Mucosa of stomach (tissue), 1 donor: ENCODE data around the gene KLC1.

Source experiments
- H3K27me3 ChIP-seq: one replicate; pipeline ENCODE4 v1.7.0; 2013; ENCODE audit warnings: mild to moderate bottlenecking, low read length; ENCODE audit not compliant: control insufficient read depth, insufficient read depth
- H3K36me3 ChIP-seq: one replicate; pipeline ENCODE4 v1.7.0; 2013; ENCODE audit warnings: low read length; ENCODE audit not compliant: control insufficient read depth, insufficient read depth
- H3K4me1 ChIP-seq: one replicate; pipeline ENCODE4 v1.7.0; 2013; ENCODE audit warnings: mild to moderate bottlenecking, low read length; ENCODE audit not compliant: control insufficient read depth, insufficient read depth
- H3K4me3 ChIP-seq: one replicate; pipeline ENCODE4 v1.7.0; 2013; ENCODE audit warnings: low read length
- H3K9ac ChIP-seq: one replicate; pipeline ENCODE4 v1.7.0; 2013; ENCODE audit warnings: mild to moderate bottlenecking, low read length, moderate library complexity
- H3K9me3 ChIP-seq: one replicate; pipeline ENCODE4 v1.7.0; 2013; ENCODE audit warnings: mild to moderate bottlenecking, low read length, moderate library complexity; ENCODE audit not compliant: control insufficient read depth
- donor health status: Pancreatic carcinoma.

The KLC1 gene

GRCh38 chr14:103725739-103726395 lies 96.9 kb downstream of the KLC1 start:
- H3K4me3 ChIP-seq: no peak overlapping the region
- H3K36me3 ChIP-seq: peaks cover 11% of the 10 kb centered on the region
- no peaks in the 10 kb centered on the region for H3K27me3 ChIP-seq
- H3K4me1 ChIP-seq: peaks cover 60% of the 10 kb centered on the region
- no peaks in the 10 kb centered on the region for H3K9me3 ChIP-seq
- no peak overlapping the region for H3K9ac ChIP-seq

GRCh38 chr14:103726474-103726873 lies 97.5 kb downstream of the KLC1 start:
- H3K36me3 ChIP-seq: peaks cover 11% of the 10 kb centered on the region
- H3K27me3 ChIP-seq: no peaks in the 10 kb centered on the region
- no peaks in the 10 kb centered on the region for H3K9me3 ChIP-seq
- H3K9ac ChIP-seq: no peak overlapping the region
- peaks cover 60% of the 10 kb centered on the region for H3K4me1 ChIP-seq
- H3K4me3 ChIP-seq: no peak overlapping the region

GRCh38 chr14:103727313-103727980 lies 98.4 kb downstream of the KLC1 start:
- H3K9ac ChIP-seq: no peak overlapping the region
- H3K4me1 ChIP-seq: peaks cover 60% of the 10 kb centered on the region
- no peaks in the 10 kb centered on the region for H3K9me3 ChIP-seq
- H3K27me3 ChIP-seq: no peaks in the 10 kb centered on the region
- peaks cover 11% of the 10 kb centered on the region for H3K36me3 ChIP-seq
- H3K4me3 ChIP-seq: no peak overlapping the region

- peaks cover 11% of the 10 kb centered on the region for H3K36me3 ChIP-seq
Measured at GRCh38 chr14:103728141-103728540, 99.1 kb downstream of the KLC1 start.

GRCh38 chr14:103728721-103729120 lies 99.7 kb downstream of the KLC1 start:
- peaks cover 11% of the 10 kb centered on the region for H3K36me3 ChIP-seq
- H3K4me1 ChIP-seq: peaks cover 49% of the 10 kb centered on the region
- H3K9ac ChIP-seq: no peak overlapping the region
- no peak overlapping the region for H3K4me3 ChIP-seq
- no peaks in the 10 kb centered on the region for H3K27me3 ChIP-seq
- H3K9me3 ChIP-seq: no peaks in the 10 kb centered on the region

More at GRCh38 chr14:103728141-103728540, 99.1 kb downstream of the KLC1 start:
- no peaks in the 10 kb centered on the region for H3K9me3 ChIP-seq
- H3K27me3 ChIP-seq: no peaks in the 10 kb centered on the region
- H3K4me1 ChIP-seq: peaks cover 55% of the 10 kb centered on the region
- H3K4me3 ChIP-seq: no peak overlapping the region
- no peak overlapping the region for H3K9ac ChIP-seq

- no peak overlapping the region for H3K9ac ChIP-seq
- peaks cover 39% of the 10 kb centered on the region for H3K4me1 ChIP-seq
- no peaks in the 10 kb centered on the region for H3K9me3 ChIP-seq
- H3K27me3 ChIP-seq: no peaks in the 10 kb centered on the region
- no peak overlapping the region for H3K4me3 ChIP-seq
- H3K36me3 ChIP-seq: peaks cover 11% of the 10 kb centered on the region
Measured at GRCh38 chr14:103729496-103730448, 100.8 kb downstream of the KLC1 start.

GRCh38 chr14:103730490-103731035 lies 101.6 kb downstream of the KLC1 start:
- H3K9ac ChIP-seq: no peak overlapping the region
- peaks cover 11% of the 10 kb centered on the region for H3K36me3 ChIP-seq
- no peaks in the 10 kb centered on the region for H3K9me3 ChIP-seq
- no peaks in the 10 kb centered on the region for H3K27me3 ChIP-seq
- H3K4me1 ChIP-seq: peaks cover 34% of the 10 kb centered on the region
- no peak overlapping the region for H3K4me3 ChIP-seq

- Histone ChIP-seq H3K9ac (no peak overlapping the region), H3K9me3 (no peaks in the 10 kb centered on the region), H3K36me3 (peaks cover 11% of the 10 kb centered on the region), H3K4me3 (no peak overlapping the region), H3K27me3 (no peaks in the 10 kb centered on the region), H3K4me1 (peaks cover 37% of the 10 kb centered on the region)
Measured at GRCh38 chr14:103731481-103731880, 102.5 kb downstream of the KLC1 start.

GRCh38 chr14:103731916-103732867 lies 103.2 kb downstream of the KLC1 start:
- Histone ChIP-seq H3K9me3 (no peaks in the 10 kb centered on the region), H3K4me3 (no peak overlapping the region), H3K9ac (no peak overlapping the region), H3K27me3 (no peaks in the 10 kb centered on the region), H3K4me1 (peaks cover 38% of the 10 kb centered on the region), H3K36me3 (peaks cover 11% of the 10 kb centered on the region)

GRCh38 chr14:103732868-103733620 lies 104.0 kb downstream of the KLC1 start:
- no peaks in the 10 kb centered on the region for H3K9me3 ChIP-seq
- H3K36me3 ChIP-seq: peaks cover 11% of the 10 kb centered on the region
- H3K9ac ChIP-seq: no peak overlapping the region
- no peaks in the 10 kb centered on the region for H3K27me3 ChIP-seq
- H3K4me3 ChIP-seq: no peak overlapping the region
- peaks cover 30% of the 10 kb centered on the region for H3K4me1 ChIP-seq
